Measurements from ENCODE around the gene MAP2K7.

- TF ChIP-seq CTCF (IDR thresholded peaks at IDR 0.05): no peak
- TF ChIP-seq POLR2A (IDR thresholded peaks at IDR 0.05): no peak
Observed at GRCh38 chr19:7862413-7862951, 41.2 kb upstream of the MAP2K7 start.

All from lower leg skin (tissue), 3 donors.